Stimulated activated CD4-positive, alpha-beta T cell treated with anti-CD3 and anti-CD28 coated beads, Interleukin-1b, Interleukin-23, amount 100 ng/mL, for 48 hours (primary cell): ENCODE results near the gene HJURP.

Experiments
- DNase-seq: peaks from one replicate; pipeline ENCODE4 v3.0.0-alpha.2; 2020

The HJURP gene

DNA sequence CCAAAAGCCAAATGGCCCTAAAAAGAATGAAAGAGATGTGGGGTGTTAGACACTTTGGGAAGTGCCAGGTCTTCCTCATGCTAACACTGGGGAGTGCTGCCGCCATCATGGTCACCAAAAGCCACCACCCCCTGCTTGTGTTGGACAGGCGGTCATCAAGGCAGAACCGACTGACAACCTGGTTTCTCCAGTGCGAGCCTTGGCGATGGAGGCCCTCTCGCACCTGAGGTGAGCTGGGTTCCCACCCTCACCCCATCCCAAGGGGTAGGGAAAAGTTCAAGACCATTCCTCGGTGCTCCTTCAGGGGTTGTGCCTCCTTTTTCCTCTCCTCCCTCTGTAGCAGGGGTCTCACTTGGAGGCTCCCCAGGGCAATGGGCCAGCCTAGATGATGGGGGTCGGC is 42.6 kb downstream of the HJURP start:
- no peak for DNase-seq

DNA sequence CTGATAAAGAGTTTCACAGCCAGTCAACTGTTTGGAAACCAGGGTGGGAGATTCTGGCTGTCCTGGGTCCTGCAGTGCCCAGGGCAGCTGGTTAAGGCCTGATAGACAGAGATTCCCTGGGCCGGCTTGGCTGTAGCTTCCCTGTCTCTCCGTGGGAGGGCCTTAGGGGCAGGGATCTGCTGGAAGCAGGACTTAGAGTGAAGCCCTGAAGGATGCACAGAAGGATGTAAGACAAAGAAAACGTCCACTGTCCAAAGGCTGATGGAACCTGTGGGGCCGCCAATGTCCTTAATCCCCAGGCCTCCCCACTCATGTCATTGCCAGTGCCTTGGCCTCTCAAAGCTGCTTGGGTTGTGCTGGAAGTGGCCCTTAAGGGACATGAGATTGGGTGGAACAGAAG is 43.2 kb downstream of the HJURP start:
- DNase-seq = no peak

DNA sequence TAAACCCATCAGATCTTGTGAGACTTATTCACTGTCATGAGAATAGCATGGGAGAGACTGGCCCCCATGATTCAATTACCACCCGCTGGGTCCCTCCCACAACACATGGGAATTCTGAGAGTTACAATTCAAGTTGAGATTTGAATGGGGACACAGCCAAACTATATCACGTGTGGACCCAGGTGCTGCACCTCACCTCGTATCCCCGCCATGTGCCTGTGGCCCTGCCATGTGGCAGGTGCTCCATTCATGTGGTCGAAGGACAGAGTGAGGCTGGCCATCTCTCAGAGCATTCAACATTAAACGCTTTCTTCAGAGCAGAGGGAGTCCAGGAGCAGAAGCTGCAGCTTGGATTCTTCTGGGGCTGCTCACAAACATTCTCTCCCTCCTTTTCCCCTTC is 44.0 kb downstream of the HJURP start:
- no peak for DNase-seq

DNA sequence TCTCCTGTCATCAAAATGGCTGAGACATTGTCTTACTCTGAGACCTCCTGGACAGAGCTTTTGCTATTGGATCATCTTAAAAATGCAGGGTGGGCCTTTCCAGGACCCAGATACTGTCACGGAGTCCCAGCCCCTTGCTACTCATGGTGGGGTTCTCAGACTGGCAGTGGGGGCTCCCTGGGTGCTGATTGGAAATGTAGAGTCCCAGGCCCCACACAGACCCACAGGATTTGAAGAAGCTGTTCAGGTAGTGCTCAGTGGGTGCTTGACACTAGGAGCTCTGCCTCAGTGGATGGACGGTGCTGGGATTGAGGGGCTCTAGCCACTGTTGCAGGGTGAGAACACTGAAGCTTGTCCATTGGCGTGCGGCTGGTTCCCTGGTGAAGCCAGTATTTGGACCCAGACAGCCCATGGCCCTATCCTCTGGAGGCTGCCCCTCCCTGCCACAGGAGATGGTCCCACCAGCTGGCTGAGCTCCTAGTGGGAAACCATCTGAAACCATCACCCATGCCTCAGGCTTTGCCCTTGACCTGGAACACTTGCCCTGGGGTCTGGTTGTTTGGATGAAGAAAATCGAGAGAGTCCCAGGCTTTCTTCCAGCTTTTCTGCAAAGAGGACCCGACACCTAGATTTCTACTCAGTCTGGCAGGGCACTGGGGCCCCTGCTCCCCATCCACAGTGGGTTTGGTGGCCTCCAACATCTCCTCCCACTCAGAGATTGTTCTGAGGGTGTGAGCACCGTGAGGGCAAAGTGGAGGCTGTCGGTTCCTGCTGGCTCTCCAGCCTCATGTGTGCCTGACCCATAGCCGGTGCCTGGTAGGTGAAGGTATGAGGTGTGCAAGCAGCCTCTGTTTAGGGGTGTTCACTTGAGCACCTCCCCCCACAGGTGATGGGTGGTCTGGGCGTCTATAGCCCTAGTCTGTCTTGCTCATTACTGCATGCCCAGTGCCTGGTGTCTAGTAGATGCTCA is 46.1 kb downstream of the HJURP start:
- DNase-seq = no peak

DNA sequence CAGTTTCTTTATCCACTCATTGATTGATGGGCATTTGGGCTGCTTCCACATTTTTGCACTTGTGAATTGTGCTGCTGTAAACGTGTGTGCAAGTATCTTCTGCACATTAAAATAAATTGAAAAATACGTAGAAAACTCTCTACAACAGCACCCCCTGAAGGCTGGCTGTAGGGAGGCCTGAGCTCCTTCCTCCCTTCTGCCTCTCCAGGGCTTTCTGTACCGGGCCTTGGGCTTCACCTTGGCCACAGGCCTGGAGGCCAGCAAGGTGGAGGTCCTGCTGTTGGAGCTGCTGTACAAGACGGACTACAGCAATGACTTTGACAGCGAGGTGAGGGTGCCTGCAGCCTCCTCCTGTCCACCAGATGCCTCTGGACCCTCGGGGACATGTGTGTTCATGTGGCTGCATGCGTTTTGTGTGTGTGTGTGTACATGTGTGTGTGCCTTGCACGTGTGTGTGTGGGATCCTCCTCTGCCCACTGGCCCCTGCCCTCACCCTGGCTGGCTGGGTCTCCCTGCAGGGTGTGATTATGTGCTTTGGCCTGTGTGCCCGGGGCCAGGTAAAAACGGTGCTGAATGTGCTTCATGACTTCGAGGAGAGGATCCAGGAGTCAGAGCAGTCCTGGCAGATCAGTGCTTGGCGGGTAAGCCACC is 47.0 kb downstream of the HJURP start:
- DNase-seq = no peak

DNA sequence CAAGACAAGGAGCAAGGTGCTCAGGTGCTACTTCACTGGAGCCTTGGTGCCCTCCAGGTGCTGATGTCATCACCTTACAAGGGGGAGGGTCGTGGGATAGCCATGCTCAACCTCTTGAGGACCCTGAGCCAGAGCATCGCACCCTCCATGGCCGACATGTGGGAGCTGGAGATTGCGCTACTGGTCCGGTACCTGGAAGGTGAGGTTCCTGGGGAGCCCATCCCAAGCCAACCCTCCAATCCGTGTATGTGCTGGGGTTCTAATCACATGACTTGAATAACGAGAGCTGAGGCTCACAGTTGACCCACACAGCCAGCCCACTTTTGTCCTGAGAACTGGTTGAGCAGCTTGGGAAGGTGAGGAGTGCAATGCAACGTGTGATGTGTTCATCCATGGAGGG is 50.3 kb downstream of the HJURP start:
- no peak for DNase-seq

DNA sequence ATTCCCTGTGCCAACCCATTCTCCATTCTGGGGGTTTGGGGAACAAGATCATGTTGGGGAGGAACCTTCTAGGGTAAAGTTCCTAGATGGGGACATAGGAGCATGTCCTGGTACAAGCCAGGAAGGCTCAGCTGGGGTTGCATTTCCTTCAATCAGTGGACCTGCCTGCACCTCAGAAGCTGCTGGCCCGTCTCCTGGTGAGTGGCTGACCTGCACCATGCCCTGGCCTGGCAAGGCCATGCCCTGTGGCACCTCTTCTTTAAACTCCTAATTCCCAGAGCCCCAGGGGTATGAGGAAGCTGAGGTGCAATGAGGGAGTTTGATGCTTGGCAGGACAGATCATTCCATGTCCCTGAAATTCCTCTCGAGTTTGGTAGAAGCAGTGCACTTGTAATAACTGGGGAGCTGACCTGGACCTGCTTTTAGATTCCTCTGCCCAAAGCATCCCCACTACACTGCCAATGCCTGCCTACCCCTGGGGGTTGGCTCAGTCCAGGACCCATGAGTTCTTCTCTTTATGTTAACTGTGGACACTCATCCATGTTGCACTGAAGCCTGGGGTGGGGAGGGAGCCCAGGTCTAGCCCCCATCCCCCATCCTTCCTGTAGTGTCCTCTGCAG is 50.9 kb downstream of the HJURP start:
- DNase-seq = no peak

DNA sequence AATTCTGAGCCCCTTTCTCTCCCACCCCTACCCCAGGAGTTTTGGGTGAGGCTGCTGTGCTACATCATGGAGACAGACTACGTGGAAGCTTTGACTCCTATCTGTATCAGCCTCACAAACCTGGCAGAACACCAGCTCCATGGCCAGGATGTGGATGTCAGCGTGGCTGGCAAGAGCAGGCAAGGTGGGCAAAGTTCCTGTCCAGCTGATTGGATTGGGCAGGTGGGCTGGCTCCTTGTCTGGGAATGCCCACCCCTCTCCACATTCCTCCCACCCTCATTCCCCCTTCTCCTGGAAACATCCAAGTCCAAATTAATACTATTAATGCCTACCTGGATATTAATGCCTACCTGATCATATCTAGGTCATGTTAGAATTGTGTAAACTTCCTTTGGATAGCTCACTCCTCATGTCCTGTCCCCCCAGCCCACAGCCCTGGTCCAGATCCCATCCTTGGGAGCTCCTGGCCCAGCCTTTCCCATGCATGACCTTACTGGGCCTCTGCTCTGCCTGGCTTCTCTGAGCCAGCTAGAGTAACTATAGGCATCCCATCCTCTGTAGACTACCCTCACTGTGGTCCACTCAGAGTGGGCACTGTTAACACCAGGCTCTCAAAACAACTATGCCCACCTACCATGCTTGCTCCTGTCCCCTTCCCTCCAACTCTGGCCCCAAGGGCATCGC is 52.1 kb downstream of the HJURP start:
- no peak for DNase-seq

DNA sequence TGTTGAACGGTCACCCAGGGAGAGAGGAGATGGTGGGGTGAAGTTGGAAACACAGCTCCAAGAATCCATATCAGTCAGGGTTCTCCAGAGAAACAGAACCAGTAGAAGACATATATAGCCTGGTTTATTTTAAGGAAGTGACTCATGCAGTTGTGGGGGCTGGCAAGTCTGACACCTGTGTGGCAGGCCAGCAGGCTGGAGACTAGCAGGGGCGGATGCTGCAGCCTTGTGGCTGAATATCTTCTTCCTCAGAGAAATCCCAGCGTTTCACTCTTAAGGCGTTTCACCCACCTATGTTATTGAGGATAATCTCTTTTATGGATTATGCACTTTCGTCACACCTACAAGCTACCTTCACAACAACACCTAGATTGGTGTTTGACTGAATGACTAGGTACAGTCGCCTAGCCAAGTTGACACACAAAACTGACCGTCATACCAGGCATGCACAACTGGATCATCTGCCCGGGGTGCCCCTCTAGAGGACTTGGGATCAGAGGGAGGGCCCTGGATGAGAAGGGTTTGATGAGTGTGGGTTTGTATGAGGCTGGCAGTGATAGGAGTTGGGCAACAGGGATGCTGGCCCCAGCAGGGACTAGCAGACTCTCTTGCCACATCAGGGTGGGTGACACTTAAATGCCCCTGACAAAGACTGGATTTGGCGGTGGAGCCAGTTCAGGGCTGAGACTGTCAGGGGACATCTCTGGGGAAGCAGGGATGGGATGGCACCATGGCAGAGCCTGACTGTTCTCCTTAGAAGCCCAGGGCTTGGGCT is 52.8 kb downstream of the HJURP start:
- no peak for DNase-seq

DNA sequence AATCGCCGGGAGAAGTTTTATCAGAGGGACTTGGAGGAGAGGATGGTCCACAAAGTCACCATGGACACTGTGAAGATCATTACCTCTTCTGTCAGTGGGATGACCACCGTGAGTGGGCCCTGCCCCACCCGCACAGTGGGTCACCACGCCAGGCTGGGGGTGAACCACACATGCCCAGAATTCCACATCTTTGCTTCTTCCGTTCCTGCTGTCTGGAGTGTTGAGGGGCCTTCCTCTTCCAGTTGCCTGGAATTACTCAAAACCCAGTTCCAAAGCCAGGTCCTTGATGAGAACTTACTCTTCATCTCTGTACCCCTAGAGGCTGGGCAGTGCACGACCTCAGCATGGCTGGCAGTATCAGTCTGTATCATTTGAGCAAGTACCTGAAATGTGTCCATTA is 54.1 kb downstream of the HJURP start:
- DNase-seq = no peak

DNA sequence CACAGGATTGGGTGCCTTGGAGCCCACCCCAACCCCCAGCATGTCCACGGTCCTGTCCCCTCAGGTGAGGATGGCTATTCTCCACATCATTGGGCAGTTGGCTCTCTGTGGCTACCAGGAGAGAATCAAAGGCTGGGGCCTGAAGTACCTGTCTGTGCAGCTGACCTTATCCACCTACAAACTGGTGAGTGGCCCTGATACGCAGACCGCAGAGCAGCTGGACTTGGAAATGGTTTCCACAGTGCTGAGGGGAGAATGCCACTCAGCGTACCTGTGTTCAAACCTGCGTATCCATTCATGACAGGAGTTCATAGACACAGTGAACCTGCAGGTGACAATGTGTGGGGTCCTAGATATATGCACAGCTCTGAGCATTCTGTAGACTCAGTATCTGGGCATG is 54.6 kb downstream of the HJURP start:
- no peak for DNase-seq

DNA sequence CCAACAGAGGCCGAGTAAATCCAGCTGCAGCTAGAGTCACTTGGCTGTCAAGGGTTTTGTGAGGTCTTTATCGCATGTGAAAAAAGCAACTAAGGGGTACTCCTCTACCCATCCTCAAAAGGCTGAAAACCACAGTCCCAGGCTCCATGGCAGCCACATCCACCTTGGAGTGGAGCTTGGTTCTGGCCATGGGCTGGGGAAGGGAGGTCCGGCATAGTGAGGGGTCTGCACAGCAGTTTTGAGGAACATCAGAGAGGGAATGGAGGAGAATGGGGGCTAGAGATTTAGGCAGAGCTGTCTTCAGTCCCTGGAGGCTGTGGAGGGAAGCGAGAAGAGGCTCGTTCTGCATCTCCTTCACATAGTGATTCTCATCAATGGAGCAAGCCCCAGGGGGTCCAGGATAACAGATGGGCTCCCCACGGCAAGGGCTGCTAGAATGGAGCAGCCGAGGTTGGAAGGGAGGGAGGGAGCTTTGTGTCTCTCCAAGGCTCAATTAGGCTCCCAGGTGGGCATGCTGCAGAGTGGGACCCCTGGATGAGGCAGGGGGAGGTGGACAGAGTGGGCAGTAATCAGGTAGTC is 55.2 kb downstream of the HJURP start:
- no peak for DNase-seq

DNA sequence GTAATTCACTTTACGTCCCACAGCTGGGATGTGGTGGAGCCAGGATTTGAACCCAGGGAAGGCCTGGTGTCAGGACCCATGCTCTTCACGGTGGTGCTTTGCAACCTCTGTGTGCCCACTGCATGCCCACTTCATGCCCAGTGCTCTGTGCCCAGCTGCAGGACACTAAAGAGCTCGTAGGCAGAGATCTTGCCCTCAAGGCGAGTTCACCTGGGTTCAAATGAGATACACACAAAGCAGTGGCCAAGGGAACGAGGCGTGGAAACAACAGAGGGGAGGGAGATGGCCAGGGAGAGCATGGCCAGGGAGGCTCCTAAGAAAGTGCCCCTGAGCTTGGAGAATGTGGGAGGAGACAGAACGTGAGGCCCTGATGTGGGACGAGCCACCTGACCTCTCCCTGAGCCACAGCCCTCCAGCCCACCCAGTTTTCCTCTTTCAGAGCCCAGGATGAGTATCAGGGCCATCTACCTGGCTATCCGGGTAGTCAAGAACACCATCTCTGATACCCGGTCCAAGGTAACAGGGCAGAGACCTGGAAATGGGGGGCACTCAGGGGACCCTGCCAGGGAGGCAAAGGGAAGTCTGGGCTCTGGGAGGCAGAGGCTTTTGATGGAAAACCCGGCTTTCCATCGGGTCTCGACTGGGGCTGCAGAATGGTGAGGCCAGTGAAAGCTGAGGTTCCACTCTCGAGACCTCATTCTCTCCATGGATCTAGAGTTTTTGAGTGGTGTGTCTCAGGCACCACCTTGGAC is 55.8 kb downstream of the HJURP start:
- no peak for DNase-seq

DNA sequence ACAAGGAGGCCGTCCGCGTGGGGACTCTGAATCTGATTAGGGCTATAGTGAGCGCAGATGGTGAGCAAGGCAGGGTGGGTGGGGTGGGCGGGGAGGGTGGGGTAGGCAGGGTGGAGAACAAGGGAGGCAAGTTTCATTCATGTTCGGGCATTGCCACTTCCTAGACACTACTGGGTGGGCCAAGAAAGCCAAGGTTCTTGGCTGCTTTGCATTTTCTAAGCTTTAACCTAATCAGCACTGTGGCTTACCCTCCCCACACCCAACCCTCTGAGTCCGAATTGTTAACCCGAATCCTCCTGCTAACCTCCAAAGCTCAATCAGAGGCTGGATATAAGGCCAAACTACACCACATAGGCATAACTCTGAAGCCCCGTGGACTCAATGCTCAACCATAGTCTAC is 58.1 kb downstream of the HJURP start:
- no peak for DNase-seq

DNA sequence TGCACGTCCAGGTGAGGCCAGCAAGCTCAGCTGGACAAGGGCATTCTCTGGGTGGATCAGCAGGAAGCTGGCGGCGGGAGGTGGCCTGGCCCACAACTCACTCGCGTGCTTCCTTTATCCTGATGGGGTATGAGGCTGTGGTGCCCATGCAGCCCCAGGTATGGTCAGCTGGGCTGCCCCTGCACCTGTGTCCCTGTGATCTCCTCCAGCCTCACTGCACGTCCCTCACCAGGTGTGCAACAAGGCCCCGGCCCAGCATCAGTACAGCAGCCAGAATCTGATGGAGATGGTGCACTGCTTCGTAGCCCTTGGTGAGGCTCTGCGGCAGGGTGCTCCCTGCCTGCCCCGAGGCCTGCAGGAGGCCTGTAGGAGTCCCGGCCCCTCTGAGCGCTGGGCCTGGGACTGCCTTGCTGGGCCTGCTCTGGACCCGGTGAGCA is 58.6 kb downstream of the HJURP start:
- DNase-seq = no peak

DNA sequence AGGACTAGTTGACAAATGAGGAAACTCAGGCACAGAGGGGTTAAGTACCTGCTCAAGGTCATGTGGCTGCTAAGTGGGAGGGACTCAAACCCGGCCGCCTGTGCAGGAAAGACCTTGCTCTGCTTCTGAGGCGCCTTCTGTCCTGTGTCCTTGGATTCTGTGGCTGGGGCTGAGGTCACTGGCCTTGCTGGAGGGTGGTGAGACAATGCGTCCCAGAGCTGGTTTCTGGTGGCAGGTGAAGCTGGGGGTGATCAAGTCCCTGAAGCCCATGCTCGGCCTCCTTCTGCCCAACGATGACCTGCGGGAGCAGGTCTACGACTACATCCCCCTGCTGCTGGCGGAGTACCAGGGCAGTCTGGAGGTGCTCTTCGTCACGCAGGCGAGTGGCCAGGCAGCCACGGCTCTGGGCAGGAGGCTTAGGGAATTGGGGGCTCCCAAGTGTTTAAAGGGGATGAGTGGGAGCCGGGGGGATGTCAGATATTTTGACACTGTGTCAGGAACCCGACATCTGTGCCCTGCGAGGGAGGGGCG is 60.1 kb downstream of the HJURP start:
- no peak for DNase-seq

DNA sequence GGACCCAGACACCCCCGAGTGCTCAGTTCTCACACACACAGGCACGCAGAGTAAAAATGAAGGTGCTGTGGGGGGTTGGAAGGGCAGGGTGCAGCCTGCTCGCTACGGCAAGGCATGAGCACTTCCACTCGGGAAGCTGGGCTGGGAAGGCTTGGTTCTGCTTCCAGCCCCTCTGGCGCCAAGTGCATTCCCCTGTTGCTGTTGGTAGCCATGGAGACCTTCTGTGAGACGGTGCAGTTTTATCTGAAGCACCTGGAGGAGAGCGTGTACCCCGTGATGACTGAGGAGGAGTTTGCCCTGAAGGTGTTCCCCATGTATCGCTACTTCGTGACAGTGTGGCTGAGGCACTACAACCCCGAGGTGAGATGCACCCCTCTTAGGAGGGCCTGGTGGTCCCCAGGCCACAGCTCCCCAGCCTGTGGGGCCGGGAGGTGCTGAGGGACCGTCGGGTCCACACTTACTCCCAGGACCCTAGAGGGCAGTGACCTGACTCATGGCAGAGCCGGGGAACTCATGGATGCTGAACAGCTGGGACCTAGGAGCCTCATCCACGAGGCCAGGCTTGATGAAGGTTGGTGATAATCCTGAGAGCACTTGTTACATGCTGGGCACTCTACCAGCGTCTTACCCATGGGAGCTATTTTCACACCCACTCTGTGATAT is 60.7 kb downstream of the HJURP start:
- no peak for DNase-seq

DNA sequence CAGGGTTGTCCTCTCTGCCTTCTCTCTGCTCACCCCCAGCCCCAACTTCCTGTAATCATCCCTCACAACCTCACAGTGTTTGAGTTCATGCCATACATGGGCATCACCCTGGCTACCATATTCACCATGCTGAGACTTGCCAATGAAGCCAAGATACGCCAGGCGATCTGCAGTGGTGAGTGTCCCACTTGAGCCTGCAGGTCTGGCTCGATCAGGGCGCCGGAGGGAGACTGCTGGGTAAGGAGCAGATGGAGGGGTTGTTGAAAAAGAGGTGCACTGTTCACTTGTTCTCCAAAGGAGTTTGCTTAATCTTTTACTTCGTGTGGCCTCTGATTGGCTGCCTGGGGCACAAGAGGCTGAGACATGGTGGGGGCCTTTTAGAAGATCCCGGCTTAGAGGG is 61.6 kb downstream of the HJURP start:
- DNase-seq = no peak

DNA sequence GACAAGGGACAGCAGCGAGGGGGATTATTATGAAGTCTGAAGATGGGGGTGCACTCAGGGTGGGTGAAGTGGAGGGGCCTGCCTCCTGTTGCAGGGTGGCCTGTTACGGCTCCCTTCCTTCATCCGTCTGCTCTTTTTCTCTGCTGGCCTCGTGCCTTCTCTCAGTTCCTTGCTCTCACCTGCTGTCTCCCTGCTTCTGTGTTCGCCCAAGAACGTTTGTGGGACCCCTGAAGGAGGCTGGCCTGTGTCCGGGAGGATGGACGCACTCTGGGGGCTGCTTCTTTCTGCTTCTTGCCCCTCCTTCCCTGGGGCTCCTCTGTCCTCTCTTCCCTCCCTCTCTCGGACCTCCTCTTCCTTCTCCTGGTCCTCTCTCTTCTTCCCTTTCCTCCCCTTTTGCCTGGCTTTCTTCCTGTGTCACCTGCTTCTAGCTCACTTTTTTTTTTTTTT is 62.4 kb downstream of the HJURP start:
- no peak for DNase-seq

DNA sequence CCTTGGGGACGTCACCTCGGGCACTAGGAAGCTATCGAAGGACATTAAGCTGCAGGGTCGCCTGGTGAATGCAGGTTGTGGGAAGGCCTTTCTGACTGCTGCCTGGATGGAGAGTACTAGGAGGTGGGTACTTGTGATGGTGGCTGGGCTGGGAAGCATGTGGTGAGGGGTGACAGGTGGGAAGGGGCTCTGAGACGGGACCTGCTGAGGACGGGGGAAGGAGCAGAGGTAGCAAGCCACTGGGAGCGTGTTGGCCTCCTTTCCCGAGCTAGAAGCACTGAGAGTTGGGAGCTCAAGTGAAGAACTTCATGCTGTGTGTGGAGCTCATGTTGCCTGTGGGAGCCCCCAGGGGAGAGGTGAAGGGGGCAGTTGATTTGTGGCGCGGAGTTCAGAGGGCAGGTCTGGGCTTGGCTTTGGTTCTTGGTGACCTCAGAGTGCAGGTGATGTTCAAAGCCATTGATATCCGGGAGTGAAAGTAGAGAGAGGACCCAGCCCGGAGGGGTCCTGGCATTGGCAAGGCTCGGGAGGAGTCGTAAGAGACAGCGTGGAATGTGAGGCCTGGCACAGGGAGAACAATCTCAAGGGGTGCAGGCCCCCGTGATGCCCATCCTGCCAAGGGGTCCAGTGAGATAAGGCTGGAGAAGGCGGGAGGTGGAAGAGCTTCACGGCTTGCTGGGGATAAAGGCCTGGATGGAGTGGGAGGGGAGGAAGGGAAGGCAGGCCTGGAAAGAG is 63.0 kb downstream of the HJURP start:
- no peak for DNase-seq
